BJ (cell line): ENCODE results near the gene GPR17. TPM values are rescaled to one million over a fixed set of nuclear protein-coding genes. Genes with fewer than 3 reads are reported as not detected.
A peak's percentile ranks its signal among the peaks of the same experiment; 100 is the strongest.

Experiments
- CTCF ChIA-PET: fragments of 350-600 bp; formaldehyde crosslinking; extraction: SDS; loops from one replicate; lab custom pipeline; 2021; ENCODE audit warnings: antibody characterized with exemption, inconsistent platforms; lab: Yijun Ruan, JAX
- POLR2A ChIA-PET: fragments of 300-600 bp; sonication (Branson Sonifier 250); formaldehyde crosslinking; extraction: SDS; loops from one replicate; lab custom pipeline; 2021; ENCODE audit warnings: antibody characterized with exemption; lab: Charles Lee
- DNase-seq: peaks from one replicate; pipeline ENCODE4 v3.0.0-alpha.2; 2011; ENCODE audit warnings: low read depth
- H3K27me3 ChIP-seq: 2 replicates; pipeline ENCODE4 v1.6.0; 2011; ENCODE audit warnings: low read length; ENCODE audit not compliant: control insufficient read depth, insufficient read depth
- H3K36me3 ChIP-seq: 2 replicates; pipeline ENCODE4 v1.5.1; 2011; ENCODE audit warnings: low read length; ENCODE audit not compliant: control insufficient read depth, insufficient read depth
- H3K4me3 ChIP-seq: 2 replicates; pipeline ENCODE4 v1.5.1; 2011; ENCODE audit warnings: low read depth, mild to moderate bottlenecking, control low read depth, low read length
- polyA plus RNA-seq: library from polyadenylated mRNA; depleted of rRNA; stranded (reverse); fragments of >200 nt; gene quantifications from 2 replicates; pipeline ENCODE4 v1.2.3, GENCODE V29; 2011
- TF ChIP-seq, protein P1 (sequence below): IDR thresholded peaks from 2 replicates; pipeline ENCODE4 v1.5.1; 2011; ENCODE audit warnings: low read depth, mild to moderate bottlenecking, control low read depth, inconsistent platforms, low read length, moderate library complexity; ENCODE audit not compliant: insufficient read depth

GPR17 gene
- polyA plus RNA-seq, 1 experiment, result not detected

DNA sequence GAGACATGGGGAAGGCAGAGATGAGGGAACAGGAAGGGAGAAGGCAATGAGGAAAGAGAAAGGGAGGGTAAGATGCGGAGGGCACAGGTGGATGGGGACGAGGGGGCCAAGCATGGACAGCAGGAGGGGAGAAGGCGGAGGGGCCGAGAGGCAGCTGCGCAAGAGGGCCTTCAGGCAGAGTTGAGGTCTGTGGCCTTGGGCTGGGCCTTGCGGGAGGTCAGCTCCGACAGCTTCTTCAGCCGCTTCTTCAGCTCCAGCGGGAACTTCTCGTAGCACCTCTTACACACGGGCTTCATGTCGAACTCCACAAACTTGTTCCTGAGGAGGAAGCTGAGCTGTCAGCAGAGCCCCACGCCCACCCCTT, 6.9 kb upstream of the GPR17 start:
- CTCF ChIA-PET, result interaction anchor here (0.9 to 6.5 kb wide), 5 partner anchors 9 to 48 kb away, joined by 3 to 32 read pairs (median 5); partner anchors contain the start of gene LIMS2

GRCh38 chr2:127640082-127641072, 5.6 kb upstream of the GPR17 start:
- ChIA-PET CTCF (interaction anchor here (0.8 to 6.5 kb wide), 4 partner anchors 10 to 49 kb away, joined by 3 to 32 read pairs (median 18); partner anchors contain the start of gene LIMS2), POLR2A (interaction anchor here (0.6 kb wide), 1 partner anchor 243 kb away, joined by 3 read pairs; no protein-coding TSS in a partner anchor)
- TF ChIP-seq, protein P1, sequence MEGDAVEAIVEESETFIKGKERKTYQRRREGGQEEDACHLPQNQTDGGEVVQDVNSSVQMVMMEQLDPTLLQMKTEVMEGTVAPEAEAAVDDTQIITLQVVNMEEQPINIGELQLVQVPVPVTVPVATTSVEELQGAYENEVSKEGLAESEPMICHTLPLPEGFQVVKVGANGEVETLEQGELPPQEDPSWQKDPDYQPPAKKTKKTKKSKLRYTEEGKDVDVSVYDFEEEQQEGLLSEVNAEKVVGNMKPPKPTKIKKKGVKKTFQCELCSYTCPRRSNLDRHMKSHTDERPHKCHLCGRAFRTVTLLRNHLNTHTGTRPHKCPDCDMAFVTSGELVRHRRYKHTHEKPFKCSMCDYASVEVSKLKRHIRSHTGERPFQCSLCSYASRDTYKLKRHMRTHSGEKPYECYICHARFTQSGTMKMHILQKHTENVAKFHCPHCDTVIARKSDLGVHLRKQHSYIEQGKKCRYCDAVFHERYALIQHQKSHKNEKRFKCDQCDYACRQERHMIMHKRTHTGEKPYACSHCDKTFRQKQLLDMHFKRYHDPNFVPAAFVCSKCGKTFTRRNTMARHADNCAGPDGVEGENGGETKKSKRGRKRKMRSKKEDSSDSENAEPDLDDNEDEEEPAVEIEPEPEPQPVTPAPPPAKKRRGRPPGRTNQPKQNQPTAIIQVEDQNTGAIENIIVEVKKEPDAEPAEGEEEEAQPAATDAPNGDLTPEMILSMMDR, result peak; percentile 35; the same call in 1 of the 2 replicates
- Histone ChIP-seq H3K4me3 (no peak overlapping the region), H3K36me3 (peaks cover 8% of the 10 kb centered on the region), H3K27me3 (no peaks in the 10 kb centered on the region)
- DNase-seq, result no peak

More for the DNA sequence above, 6.9 kb upstream of the GPR17 start:
- Histone ChIP-seq H3K4me3 (no peak overlapping the region), H3K27me3 (no peaks in the 10 kb centered on the region), H3K36me3 (peaks cover 8% of the 10 kb centered on the region)
- TF ChIP-seq, protein P1, result no peak
- POLR2A ChIA-PET, result no interaction called here
- DNase-seq, result no peak

GRCh38 chr2:127641133-127641532, 4.8 kb upstream of the GPR17 start:
- H3K4me3 ChIP-seq, result no peak overlapping the region
- H3K36me3 ChIP-seq, result peaks cover 8% of the 10 kb centered on the region
- CTCF ChIA-PET, result interaction anchor here (1.0 to 6.5 kb wide), 4 partner anchors 9 to 50 kb away, joined by 4 to 32 read pairs (median 18); partner anchors contain the start of gene LIMS2
- POLR2A ChIA-PET, result no interaction called here
- H3K27me3 ChIP-seq, result no peaks in the 10 kb centered on the region
- TF ChIP-seq, protein P1, result no peak
- DNase-seq, result no peak

GRCh38 chr2:127641846-127642507, 4.0 kb upstream of the GPR17 start:
- DNase-seq, result no peak
- TF ChIP-seq, protein P1, result no peak
- POLR2A ChIA-PET, result no interaction called here
- Histone ChIP-seq H3K36me3 (peaks cover 8% of the 10 kb centered on the region), H3K4me3 (no peak overlapping the region), H3K27me3 (no peaks in the 10 kb centered on the region)
- CTCF ChIA-PET, result interaction anchor here (0.6 to 6.5 kb wide), 3 partner anchors 8 to 143 kb away, joined by 3 to 32 read pairs (median 4); no protein-coding TSS in a partner anchor
